Measurements from ENCODE around the gene MRAS.

MRAS gene

GRCh38 chr3:138347960-138348753, at the start of gene MRAS:
Gene MRAS (plus strand): TSS chr3:138348579. CDS start chr3:138372884, 24,305 bp downstream.
- peak; percentile 6 for DNase-seq

- no peak for DNase-seq
Measured at GRCh38 chr3:138300647-138301046, 47.7 kb upstream of the MRAS start.

GRCh38 chr3:138303474-138303873, 44.9 kb upstream of the MRAS start:
- no peak for DNase-seq

- DNase-seq: no peak
Measured at GRCh38 chr3:138307899-138308298, 40.5 kb upstream of the MRAS start.

GRCh38 chr3:138308783-138309182, 39.6 kb upstream of the MRAS start:
- no peak for DNase-seq

- DNase-seq: no peak
Measured at GRCh38 chr3:138310494-138310893, 37.9 kb upstream of the MRAS start.

- no peak for DNase-seq
Measured at GRCh38 chr3:138314751-138315150, 33.6 kb upstream of the MRAS start.

- no peak for DNase-seq
Measured at GRCh38 chr3:138317687-138318086, 30.7 kb upstream of the MRAS start.

GRCh38 chr3:138323971-138324370, 24.4 kb upstream of the MRAS start:
- DNase-seq: no peak

- DNase-seq: no peak
Measured at GRCh38 chr3:138325990-138326389, 22.4 kb upstream of the MRAS start.

GRCh38 chr3:138326866-138327595, 21.3 kb upstream of the MRAS start:
- no peak for DNase-seq

GRCh38 chr3:138327831-138328230, 20.5 kb upstream of the MRAS start:
- no peak for DNase-seq

- DNase-seq: no peak
Measured at GRCh38 chr3:138328341-138328740, 20.0 kb upstream of the MRAS start.

GRCh38 chr3:138329127-138329983, 19.0 kb upstream of the MRAS start, which contains the start of gene NME9:
Gene NME9 (minus strand): TSS chr3:138329851. CDS start chr3:138329335, 516 bp downstream.
- peak; percentile 89 for DNase-seq

- DNase-seq: no peak
Measured at GRCh38 chr3:138329984-138330293, 18.4 kb upstream of the MRAS start.

- DNase-seq: no peak
Measured at GRCh38 chr3:138331143-138331894, 17.1 kb upstream of the MRAS start.

GRCh38 chr3:138332472-138333073, 15.8 kb upstream of the MRAS start:
- DNase-seq: no peak

- no peak for DNase-seq
Measured at GRCh38 chr3:138334608-138335007, 13.8 kb upstream of the MRAS start.

GRCh38 chr3:138336454-138336999, 11.9 kb upstream of the MRAS start:
- DNase-seq: no peak

GRCh38 chr3:138338244-138338643, 10.1 kb upstream of the MRAS start:
- no peak for DNase-seq

GRCh38 chr3:138338811-138339210, 9.6 kb upstream of the MRAS start:
- DNase-seq: no peak

- DNase-seq: no peak
Measured at GRCh38 chr3:138340511-138340910, 7.9 kb upstream of the MRAS start.
